GM18517 (cell line): ENCODE results near the gene FOXE3.

ENCODE experiments used
- ATAC-seq: cut with Tn5 transposase; IDR thresholded peaks from one replicate; pipeline ENCODE4 v1.9.1; 2021; ENCODE audit warnings: mild to moderate bottlenecking, moderate library complexity; ENCODE audit not compliant: unreplicated experiment

FOXE3 gene

DNA sequence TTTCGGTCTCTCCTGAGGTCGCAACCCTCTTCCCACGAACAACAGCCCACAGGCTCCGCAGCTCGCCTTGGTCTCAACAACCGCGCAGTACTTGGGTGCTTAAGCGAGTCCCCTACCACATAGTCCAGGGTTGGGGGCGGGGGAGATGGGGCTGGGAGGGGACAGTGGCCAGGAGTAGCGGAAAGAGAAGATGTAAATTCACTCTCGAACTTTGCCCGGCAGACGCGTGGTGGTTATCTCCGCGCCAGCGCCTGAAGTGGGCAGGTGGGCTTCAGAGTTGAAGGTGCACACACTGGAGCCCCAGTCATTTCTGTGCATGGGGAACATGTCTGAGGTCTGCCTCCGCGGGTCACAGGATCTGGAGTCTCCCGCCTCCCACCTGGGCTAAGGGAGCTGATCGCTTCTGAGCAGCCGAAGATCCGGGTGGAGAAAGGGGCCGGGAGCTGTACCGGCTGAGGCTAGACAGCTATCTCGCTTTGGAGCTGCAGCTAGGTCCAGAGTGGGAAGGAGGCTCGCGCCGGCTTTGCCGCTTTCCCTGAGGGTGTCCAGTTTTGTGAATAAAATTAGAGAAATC, 17.5 kb downstream of the FOXE3 start:
- no peak for ATAC-seq

DNA sequence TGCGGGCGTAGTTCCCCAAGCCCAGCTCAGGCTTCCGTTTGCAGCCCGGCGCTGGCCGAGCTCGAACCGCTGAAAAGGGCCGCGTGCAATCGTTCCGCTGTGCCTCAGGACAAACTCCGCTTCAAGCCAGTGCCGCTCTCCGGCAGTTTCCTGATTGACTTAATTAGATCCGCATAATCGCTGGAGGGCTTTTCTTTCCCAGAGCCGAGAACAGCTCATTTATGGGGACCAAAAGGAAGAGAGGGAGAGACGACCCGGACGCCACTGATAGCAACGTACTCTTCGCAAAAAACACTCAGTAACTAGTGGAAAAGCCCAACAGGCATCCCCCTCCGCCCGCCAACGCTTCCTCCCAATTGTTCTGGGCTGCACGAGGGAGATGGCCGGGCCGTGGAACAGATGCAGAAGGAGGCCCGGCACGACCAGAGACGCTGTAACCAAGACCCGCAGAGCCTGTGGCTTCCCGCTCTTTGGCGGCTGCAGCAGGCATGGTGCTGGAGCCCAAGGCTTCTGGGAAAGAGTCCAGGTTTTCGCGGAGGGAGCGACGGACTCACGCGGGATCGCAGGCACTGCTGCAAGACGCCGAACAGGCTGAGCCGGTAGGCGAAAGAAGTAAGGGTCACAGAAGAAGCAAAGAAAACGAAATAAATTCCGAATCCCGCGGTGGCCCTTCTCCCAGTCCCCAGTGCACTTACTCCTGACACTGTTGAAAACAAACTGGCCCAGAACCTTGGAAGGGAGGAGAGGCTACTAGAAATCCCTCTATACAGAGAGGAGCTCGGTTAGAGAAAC, 18.2 kb downstream of the FOXE3 start:
- no peak for ATAC-seq

DNA sequence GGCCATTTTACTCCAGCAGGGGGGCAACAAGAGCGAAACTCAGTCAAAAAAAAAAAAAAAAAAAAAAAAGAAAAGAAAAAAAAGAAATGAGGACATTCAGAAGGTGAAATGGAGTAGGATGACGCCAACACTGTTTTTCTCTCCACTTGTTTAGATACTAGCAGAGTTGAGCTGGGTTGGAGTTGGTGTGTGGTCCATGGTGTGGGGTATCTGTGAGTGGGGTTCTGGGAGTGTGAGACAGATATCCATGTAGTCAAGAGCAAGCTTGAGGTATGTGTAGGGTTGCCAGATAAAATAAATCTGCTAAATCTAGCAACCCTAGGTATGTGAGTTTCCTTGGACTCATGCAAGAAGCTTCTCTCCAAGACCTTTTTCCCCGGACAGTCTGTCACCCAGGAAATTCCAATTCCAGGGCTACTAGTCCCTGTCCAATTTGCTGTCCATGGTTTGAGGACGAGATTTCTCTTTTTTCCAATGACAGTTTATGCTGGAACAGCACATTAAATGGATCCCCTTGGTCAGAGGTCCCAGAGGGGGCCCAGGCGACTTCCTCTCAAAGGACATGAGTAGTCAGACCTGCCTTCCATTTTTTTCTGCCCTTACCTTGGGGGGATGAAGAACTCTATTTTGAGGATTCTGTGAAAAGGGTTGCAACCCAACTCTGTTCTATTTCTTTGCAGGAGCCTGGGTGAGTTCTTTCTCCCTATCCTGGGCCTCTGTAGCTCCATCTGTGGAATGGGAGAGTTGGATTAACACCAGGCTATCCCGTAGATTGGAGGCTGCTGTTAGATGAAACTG, 19.6 kb downstream of the FOXE3 start:
- no peak for ATAC-seq

DNA sequence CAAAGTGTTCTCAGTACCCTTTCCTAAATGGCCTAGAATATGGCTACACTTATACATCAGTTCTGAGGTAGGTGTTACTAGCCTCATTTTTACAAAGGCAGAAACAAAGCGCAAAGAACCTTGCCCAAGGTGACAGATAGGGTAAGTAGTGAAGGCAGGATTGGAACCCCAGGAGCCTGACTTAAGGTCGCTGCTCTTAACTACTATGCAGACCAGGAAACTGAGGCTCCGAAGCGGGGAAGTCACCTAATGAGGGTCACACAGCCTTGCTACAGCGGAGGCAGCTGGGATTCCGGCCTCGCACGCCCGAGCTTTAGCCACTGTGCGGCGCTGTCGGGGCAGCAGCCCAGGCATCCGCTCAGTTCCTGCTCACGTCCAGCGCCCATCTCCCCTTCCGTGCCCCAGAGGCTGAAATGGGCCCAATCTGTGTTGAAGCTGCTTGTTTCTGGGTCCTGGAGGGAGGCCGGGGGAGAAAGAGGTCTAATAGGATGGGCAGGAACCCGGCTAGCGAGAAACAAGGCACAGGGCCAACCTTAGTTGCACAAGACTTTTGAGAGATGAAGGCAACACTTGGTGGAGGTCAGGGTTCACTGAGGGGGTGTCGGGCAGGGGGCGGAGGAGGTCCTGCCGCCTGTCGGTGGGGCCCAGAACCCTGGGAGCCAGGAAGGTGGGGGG, 20.4 kb downstream of the FOXE3 start:
- peak; percentile 35 for ATAC-seq

- peak; percentile 13 for ATAC-seq
Observed at GRCh38 chr1:47436979-47437446, 20.9 kb downstream of the FOXE3 start.

GRCh38 chr1:47437447-47438164, 21.5 kb downstream of the FOXE3 start, which contains the start of gene FOXD2:
Gene FOXD2, plus strand, starts transcription at chr1:47438044. Its CDS starts 92 bp downstream, at chr1:47438136.
- ATAC-seq, result peak; percentile 78

DNA sequence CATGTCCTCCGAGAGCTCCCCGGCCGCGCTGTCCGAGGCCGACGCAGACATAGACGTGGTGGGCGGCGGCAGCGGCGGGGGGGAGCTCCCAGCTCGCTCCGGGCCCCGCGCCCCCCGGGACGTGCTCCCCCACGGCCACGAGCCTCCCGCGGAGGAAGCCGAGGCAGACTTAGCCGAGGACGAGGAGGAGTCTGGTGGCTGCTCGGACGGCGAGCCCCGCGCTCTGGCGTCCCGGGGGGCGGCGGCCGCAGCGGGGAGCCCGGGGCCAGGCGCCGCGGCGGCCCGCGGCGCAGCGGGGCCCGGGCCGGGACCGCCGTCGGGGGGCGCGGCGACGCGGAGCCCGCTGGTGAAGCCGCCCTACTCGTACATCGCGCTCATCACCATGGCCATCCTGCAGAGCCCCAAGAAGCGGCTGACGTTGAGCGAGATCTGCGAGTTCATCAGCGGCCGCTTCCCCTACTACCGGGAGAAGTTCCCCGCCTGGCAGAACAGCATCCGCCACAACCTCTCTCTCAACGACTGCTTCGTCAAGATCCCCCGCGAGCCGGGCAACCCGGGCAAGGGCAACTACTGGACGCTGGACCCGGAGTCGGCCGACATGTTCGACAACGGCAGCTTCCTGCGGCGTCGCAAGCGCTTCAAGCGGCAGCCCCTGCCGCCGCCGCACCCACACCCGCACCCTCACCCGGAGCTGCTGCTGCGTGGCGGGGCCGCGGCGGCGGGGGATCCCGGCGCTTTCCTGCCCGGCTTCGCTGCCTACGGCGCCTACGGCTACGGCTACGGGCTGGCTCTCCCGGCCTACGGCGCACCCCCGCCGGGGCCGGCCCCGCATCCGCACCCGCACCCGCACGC, 22.3 kb downstream of the FOXE3 start:
- peak; percentile 2 for ATAC-seq

DNA sequence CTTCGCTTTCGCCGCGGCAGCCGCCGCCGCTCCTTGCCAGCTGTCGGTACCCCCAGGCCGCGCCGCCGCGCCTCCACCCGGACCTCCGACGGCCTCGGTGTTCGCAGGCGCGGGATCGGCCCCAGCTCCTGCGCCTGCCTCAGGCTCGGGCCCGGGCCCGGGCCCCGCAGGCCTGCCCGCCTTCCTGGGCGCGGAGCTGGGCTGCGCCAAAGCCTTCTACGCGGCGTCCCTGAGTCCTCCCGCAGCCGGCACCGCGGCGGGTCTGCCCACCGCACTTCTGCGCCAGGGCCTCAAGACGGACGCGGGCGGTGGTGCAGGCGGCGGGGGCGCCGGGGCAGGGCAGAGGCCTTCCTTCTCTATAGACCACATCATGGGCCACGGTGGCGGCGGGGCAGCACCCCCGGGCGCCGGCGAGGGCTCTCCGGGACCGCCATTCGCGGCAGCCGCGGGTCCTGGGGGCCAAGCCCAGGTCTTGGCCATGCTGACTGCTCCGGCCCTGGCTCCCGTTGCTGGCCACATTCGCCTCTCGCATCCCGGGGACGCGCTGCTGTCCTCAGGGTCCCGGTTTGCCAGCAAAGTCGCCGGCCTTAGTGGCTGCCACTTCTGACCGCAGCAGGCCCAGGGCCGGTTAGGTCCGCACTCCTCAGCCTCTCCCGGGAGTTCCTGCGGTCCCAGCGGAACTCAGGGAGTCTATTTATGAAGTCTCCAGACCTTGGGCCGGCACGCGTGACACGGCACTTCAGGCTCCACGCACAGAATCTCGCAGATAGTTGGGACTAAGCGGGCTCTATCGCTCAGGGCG, 23.1 kb downstream of the FOXE3 start:
- ATAC-seq, result no peak

- no peak for ATAC-seq
Observed at GRCh38 chr1:47439819-47440598, 23.9 kb downstream of the FOXE3 start.

- no peak for ATAC-seq
Observed at GRCh38 chr1:47440599-47441081, 24.6 kb downstream of the FOXE3 start.

GRCh38 chr1:47441450-47442106, 25.5 kb downstream of the FOXE3 start:
- no peak for ATAC-seq

GRCh38 chr1:47442202-47442601, 26.1 kb downstream of the FOXE3 start:
- ATAC-seq, result no peak

GRCh38 chr1:47442842-47443529, 26.9 kb downstream of the FOXE3 start:
- ATAC-seq, result no peak

DNA sequence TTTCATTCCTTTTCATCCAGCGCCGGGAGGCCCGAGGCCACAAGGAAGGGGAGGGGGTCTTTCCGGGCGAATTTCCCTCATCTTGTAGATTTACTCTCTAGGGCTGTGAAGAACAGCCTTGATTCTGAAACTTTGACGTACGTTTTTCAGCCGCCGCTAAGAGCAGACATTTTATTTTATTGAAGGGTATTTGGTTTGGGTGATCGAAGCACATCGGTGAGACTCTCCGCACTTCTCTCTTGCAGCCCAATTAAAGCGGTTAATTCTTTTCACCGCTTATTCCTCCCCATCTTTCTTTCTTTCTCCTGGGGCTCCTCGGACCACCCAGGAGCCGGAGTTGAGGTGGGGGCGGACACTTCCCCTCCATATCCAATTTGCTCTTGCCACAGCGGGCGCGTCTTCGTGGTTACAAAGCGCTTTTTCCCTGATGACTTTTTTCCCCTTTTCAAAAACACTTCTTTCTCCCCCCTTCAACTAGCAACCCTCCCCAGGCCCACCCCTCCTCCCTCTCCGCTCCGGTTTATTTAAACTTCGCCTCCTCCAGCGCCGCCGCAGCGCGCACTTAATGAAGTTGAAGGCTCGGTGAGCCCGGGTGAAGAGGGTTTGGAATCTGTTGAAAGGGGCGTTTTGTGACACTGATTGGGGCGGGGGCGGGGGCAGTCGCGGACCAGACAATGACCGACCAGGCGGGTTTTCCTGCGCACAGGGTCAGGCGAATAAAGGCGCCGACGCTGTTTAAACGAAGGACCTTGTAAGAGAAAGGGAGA, 27.6 kb downstream of the FOXE3 start:
- no peak for ATAC-seq

DNA sequence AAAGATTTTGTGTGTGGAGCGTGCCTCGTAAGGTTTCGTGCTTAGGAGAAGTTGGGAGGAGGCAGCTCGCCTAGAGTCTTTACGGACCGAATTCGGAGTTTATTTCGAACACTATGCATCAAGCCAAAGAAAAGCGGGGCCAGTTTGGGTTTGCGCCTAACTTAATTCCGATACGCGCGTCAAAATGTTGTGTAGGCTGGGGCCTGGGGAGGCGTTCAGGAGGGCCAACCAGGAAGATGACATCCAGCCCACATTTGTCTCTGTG, 28.1 kb downstream of the FOXE3 start:
- no peak for ATAC-seq
